GM12872 (cell line): ENCODE measurements around the gene PLXNA2.

Experiments used
- TF ChIP-seq, protein P1 (sequence below): IDR thresholded peaks from 3 replicates; pipeline ENCODE4 v1.5.1; 2011; ENCODE audit warnings: low read depth, mild to moderate bottlenecking, low read length, moderate library complexity; ENCODE audit not compliant: insufficient read depth

Gene PLXNA2

DNA sequence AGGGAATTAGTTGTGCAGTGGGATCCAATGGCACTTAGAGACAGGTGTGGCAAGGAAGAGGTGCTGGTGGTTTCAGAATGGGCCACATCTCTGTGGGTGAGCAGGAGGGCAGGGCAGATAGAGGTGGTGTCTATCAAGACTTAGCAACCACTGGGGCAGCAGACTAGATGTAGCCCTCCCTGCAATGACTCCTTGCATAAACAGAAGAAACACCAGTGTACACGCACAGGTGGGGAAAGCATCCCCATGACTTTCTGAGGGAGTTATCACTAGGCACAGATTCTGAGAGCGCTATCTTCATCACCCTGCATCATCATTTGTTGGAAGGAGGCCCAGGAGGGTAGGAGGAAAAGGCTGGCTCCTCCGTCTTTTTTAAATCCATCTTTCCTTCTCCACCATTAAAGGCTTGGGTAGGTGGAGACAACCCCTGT, 58.4 kb downstream of the PLXNA2 start:
- TF ChIP-seq, protein P1, sequence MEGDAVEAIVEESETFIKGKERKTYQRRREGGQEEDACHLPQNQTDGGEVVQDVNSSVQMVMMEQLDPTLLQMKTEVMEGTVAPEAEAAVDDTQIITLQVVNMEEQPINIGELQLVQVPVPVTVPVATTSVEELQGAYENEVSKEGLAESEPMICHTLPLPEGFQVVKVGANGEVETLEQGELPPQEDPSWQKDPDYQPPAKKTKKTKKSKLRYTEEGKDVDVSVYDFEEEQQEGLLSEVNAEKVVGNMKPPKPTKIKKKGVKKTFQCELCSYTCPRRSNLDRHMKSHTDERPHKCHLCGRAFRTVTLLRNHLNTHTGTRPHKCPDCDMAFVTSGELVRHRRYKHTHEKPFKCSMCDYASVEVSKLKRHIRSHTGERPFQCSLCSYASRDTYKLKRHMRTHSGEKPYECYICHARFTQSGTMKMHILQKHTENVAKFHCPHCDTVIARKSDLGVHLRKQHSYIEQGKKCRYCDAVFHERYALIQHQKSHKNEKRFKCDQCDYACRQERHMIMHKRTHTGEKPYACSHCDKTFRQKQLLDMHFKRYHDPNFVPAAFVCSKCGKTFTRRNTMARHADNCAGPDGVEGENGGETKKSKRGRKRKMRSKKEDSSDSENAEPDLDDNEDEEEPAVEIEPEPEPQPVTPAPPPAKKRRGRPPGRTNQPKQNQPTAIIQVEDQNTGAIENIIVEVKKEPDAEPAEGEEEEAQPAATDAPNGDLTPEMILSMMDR, result no peak

DNA sequence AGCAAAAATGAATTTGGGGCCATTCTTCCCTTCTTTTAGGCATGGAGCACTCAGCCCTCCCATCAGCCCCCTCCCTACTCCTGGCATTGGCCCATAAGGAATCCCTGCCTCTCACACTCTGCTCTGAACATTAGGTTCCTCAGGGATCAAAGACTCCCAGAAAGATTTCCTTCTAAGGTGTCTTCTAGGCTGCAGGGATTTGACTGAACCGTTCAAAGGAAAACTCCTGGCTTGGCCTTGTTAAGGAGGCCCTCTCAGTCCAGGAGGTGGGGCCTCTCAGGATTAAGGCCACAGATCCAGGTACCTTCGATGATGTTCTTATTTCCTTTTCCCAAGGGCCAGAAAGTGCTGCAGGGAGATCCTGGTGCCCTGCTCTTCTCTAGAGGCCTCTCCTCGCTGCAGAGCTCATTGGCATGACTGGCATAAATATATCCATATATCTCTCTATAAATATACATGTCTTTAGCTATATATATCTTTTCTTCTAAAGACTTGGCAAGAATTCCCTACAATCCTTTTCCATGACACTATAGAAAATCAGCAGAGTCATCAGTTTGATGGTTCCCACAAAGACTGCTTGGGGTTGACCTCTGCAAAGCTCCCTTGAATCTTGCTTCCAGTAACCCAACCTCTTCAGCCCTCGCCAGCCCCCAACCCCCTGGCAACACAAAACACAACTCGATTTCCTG, 59.1 kb downstream of the PLXNA2 start:
- TF ChIP-seq, protein P1, result no peak

DNA sequence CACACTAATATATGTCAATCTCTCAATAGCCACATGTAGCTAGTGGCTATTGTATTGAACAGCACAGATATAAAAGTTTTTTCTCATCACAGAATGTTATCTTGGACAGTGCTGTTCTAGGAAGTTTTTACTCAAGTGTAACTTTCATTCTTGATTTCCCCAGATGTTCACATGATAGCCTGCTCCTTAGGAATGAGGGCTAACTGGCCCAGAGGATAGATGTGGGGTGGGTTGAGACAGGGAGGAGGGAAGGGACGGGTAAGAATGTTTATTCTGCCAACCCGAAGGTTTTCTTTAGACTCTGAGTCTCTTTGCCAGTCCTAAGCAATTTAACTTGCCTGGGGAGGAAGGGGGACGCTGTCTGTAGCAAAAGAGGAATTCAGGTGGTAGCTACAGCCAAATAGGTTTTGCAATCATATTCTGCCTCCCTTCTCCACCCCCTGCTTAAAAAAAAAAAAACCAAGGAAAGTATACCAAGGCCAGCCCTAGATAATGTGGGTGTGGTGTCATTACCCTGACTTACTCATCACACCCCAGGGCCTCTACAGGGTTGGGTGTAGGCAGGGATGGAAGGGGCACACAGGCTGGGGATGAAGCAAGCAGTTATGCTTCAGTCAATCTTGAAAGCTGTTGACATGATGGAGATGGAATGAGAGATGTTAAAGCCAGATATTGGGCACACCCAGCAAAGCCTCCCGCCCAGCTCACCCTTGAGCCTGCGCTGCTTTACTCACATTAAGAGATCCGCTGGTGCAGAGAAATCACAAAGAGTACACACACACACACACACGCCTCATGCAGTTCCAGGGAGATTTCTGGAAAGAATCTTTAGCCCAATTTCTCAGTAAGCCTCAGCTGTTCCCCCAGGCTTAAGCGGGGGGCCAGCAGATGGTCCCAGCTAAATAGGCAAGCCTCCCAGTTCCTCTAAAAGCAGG, 59.9 kb downstream of the PLXNA2 start:
- TF ChIP-seq, protein P1, result no peak

DNA sequence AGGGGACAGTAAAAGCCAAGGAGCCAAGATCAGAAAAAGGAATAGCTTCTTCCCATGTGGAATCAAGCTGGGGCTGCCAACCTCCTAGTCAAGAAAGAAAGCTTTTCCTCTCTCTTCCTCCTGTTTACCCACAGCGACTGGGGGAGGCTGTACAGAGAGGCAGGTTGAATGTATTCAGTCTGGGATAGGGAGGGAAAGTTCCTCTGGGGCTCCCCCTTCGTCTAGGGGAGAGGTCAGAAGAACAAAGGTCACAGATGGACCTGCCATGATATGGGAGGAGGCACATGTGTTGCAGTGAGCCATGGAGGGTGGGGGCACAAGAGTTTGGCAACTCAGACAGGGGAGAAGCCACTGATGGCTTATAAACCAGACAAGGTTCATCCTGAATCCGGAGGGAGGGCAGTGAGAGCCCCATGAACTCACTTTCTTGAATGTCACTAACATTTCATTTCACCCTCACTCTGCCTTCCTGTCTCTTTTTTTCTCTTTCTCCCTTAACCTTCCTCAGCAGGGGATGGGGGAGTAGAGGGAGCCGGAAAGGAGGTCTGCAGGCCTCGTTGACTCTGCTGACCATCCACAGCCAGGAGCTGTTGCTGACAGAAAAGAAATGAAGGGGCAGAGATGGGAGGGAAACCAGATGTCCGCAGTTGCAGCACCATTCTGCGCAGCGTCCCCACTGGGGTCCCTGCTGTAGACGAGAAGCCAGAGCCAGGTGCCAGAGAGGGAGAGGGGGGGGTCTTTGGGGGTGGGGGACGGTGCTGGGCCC, 61.1 kb downstream of the PLXNA2 start:
- TF ChIP-seq, protein P1, result no peak

DNA sequence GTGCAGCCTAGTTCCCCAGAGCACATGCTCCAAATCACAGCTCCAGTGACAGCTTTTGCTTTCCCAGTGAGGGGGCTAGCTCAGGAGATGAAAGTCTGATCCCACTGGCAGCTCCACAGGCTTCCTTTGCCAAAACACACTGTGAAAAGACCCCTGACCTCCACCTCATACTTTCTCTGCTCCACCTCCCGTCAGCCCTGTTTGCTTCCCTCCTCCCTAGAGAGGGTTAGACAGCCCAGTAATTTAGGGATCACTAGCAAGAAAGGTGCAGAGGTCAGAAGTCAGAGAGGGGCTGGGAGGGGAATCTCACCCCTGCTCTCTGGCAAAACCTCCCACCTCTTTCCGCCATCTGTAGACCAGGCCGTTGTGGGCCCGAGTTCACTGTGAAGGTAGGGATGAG, 62.8 kb downstream of the PLXNA2 start:
- TF ChIP-seq, protein P1, result no peak

DNA sequence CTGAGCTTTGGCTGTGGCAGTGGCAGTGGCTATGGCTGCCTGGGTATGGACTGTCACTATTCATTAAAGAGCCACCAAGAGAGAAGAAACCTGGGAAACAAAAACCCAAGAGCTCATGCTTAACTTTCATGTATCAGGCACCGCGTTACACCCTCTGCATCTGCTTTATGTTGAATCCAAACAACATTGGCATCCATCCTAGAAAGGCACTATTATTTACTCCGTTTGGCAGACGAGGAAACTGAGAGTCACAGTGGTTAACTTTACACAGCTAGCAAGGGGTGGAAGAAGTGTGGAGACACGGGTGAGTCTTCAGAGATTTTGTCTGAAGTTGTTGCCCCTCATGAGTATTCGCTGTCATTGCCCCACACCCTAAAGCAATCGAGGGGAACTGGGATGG, 63.8 kb downstream of the PLXNA2 start:
- TF ChIP-seq, protein P1, result no peak

DNA sequence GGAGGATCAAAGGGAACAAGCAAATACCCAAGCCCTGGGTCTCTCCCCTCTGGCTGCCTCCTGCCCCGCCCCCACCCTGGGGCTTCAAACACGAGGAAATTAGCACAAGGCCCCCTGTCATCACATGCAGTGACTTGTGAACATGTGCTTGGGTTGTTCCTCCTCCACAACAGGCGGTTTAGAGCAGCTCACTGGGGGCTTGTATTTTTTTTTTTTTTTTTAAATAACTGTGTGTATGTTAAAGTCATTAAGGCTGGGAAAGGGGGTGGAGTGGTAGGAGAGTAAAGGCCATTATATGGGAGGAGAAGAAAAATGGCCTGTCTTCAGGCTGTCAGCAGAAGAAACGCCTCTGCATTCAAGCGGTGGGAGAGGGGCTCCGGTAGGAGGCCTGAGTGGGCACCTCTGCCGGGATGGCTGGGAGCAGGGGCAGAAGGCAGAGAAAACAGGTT, 64.2 kb downstream of the PLXNA2 start:
- TF ChIP-seq, protein P1, result no peak
